AG04450 (cell line): Measurements from ENCODE around the gene GGA2. TPM values are rescaled to one million over a fixed set of nuclear protein-coding genes. Genes with fewer than 3 reads are reported as not detected.

ENCODE experiments used
- CTCF ChIA-PET: fragments of 300-600, 350-600 bp; formaldehyde crosslinking; extraction: SDS; loops from one replicate; lab custom pipeline; 2022; ENCODE audit warnings: antibody characterized with exemption, inconsistent platforms; lab: Charles Lee
- POLR2A ChIA-PET: fragments of 350-600 bp; formaldehyde crosslinking; extraction: SDS; loops from one replicate; lab custom pipeline; 2021; ENCODE audit warnings: antibody characterized with exemption, inconsistent platforms; lab: Yijun Ruan, JAX
- DNase-seq: peaks from one replicate; pipeline ENCODE4 v3.0.0-alpha.2; 2011; ENCODE audit warnings: low read depth, low spot score
- H3K27ac ChIP-seq: one replicate; pipeline ENCODE4 v1.5.1; 2012; ENCODE audit warnings: low read depth, low read length, control low read depth
- H3K27me3 ChIP-seq: one replicate; pipeline ENCODE4 v1.6.0; 2012; ENCODE audit warnings: low read length; ENCODE audit not compliant: control insufficient read depth, insufficient read depth
- H3K4me3 ChIP-seq: 2 replicates; pipeline ENCODE4 v1.5.1; 2011; ENCODE audit warnings: mild to moderate bottlenecking, low read depth, low read length, control low read depth
- H3K9me3 ChIP-seq: 2 replicates; pipeline ENCODE4 v1.5.1; 2012; ENCODE audit warnings: low read length; ENCODE audit not compliant: control insufficient read depth, insufficient read depth
- polyA plus RNA-seq: library from polyadenylated mRNA; depleted of rRNA; stranded (reverse); fragments of >200 nt; gene quantifications from 2 replicates; pipeline ENCODE4 v1.2.3, GENCODE V29; 2011
- TF ChIP-seq, protein P1 (sequence below): IDR thresholded peaks from 2 replicates; pipeline ENCODE4 v1.5.1; 2011; ENCODE audit warnings: low read depth, low read length, control low read depth, inconsistent platforms

GGA2 gene
- polyA plus RNA-seq, 1 experiment, result 42.5 TPM

DNA sequence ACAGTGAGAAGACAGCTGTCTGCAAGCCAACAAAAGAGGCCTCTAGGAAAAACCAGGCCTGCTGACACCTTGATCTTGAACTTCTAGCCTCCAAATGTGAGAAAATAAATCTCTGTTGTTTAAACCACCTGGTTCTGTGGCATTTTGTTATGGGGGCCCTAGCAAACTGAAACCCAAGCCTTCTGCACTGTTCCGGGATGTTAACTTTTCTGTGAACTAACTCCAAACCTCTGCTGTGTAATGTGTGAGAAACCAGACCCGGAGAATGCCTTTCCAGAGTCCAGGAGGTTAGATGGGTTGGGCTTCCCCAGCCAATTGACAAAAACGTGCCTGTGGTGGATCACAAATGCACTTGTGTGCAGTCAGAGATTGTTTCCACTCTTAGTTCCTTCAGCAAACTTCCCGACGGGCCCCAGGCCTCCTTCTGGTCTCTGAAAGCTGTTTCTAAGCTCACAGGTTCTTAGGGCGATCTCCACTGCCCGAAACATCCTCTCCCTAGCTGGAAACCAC lies 13.6 kb upstream of the GGA2 start:
- ChIA-PET POLR2A (no interaction called here), CTCF (no interaction called here)
- H3K27ac ChIP-seq, result no peak overlapping the region
- TF ChIP-seq, protein P1, sequence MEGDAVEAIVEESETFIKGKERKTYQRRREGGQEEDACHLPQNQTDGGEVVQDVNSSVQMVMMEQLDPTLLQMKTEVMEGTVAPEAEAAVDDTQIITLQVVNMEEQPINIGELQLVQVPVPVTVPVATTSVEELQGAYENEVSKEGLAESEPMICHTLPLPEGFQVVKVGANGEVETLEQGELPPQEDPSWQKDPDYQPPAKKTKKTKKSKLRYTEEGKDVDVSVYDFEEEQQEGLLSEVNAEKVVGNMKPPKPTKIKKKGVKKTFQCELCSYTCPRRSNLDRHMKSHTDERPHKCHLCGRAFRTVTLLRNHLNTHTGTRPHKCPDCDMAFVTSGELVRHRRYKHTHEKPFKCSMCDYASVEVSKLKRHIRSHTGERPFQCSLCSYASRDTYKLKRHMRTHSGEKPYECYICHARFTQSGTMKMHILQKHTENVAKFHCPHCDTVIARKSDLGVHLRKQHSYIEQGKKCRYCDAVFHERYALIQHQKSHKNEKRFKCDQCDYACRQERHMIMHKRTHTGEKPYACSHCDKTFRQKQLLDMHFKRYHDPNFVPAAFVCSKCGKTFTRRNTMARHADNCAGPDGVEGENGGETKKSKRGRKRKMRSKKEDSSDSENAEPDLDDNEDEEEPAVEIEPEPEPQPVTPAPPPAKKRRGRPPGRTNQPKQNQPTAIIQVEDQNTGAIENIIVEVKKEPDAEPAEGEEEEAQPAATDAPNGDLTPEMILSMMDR, result no peak
- DNase-seq, result no peak
- no peak overlapping the region for H3K4me3 ChIP-seq
- H3K27me3 ChIP-seq, result no peaks in the 10 kb centered on the region
- H3K9me3 ChIP-seq, result no peaks in the 10 kb centered on the region

DNA sequence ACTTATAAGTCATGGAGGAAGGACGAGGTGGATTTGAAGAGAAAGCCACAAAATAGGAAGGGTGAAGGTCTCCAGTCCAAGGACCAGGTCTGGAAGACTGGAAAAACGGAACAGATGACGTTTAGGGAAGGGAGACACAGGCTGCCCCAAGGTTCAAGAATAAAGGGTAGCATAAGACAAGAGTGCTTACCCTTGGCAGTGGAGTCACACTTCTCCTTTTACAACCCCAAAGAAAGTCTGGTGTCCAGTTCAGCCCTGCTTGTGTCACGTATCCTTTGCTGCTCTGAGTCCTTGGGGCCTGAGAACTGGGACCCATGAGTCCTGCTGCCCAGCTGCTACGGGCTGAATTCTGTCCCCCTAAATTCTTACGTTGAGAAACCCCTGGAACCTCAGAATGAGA lies 13.0 kb upstream of the GGA2 start:
- ChIA-PET CTCF (no interaction called here), POLR2A (no interaction called here)
- H3K9me3 ChIP-seq, result no peaks in the 10 kb centered on the region
- TF ChIP-seq, protein P1, result no peak
- no peak for DNase-seq
- no peak overlapping the region for H3K4me3 ChIP-seq
- no peaks in the 10 kb centered on the region for H3K27me3 ChIP-seq
- H3K27ac ChIP-seq, result no peak overlapping the region

DNA sequence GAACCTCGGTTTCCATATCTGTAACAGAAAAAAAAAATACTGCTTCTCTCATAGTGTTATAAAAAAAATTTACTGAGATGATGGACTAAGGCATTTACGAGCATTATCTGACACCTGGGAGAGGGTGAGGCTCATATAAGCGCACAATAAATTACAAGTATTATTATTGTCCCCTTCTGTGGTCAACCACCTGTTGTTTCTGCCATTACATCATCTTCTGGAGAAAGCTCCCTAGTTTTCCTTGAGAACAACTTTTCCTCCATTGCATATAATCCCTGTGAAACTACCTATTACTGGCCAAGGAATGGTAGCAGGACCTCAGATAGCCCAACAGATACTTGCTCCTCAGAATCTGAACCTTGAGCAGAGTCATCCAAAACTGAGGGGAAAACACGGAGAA lies 11.7 kb upstream of the GGA2 start:
- ChIA-PET CTCF (no interaction called here), POLR2A (interaction anchor here (0.9 kb wide), 1 partner anchor 17 kb away, joined by 3 read pairs; no protein-coding TSS in a partner anchor)
- TF ChIP-seq, protein P1, result no peak
- DNase-seq, result no peak
- no peak overlapping the region for H3K4me3 ChIP-seq
- no peaks in the 10 kb centered on the region for H3K9me3 ChIP-seq
- no peak overlapping the region for H3K27ac ChIP-seq
- H3K27me3 ChIP-seq, result no peaks in the 10 kb centered on the region

DNA sequence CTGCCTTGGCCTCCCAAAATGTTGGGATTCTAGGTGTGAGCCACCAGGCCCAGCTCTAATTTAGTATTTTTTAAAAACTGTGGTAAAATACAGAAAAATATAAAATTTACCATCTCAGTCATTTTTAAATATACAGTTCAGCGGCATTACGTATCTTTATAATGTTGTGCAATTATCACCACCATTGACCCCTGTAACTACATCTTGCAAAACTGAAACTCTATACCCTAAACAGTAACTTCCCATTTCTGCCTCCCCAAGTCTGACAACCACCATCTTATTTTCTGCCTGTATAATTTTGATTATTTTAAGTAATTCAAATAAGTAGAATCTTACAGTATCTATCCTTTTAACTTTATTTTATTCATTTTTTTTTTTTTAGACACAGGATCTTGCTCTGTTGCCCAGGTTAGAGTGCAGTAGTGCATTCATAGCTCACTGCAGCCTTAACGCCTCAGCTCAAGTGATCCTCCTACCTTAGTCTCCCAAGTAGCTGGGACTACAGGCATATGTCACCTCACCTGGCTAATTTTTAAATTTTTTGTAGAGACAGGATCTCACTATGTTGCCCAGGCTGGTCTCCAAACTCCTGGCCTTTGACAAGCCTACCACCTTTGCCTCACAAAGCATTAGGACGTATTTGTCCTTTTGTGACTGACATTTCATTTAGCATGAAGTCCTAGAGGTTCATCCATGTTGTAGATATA lies 10.9 kb upstream of the GGA2 start:
- TF ChIP-seq, protein P1, result no peak
- DNase-seq, result no peak
- H3K27me3 ChIP-seq, result no peaks in the 10 kb centered on the region
- POLR2A ChIA-PET, result interaction anchor here (0.9 kb wide), 1 partner anchor 16 kb away, joined by 3 read pairs; no protein-coding TSS in a partner anchor
- no peak overlapping the region for H3K27ac ChIP-seq
- H3K9me3 ChIP-seq, result no peaks in the 10 kb centered on the region
- no peak overlapping the region for H3K4me3 ChIP-seq
- CTCF ChIA-PET, result no interaction called here

- ChIA-PET CTCF (no interaction called here), POLR2A (no interaction called here)
- Histone ChIP-seq H3K9me3 (no peaks in the 10 kb centered on the region), H3K4me3 (no peak overlapping the region), H3K27ac (no peak overlapping the region), H3K27me3 (no peaks in the 10 kb centered on the region)
- TF ChIP-seq, protein P1, result no peak
- no peak for DNase-seq
Measured at GRCh38 chr16:23520500-23520899, 10.2 kb upstream of the GGA2 start.
